Right atrium auricular region (tissue), 2 donors: ENCODE results near the gene ASIP. TPM values are rescaled to one million over a fixed set of nuclear protein-coding genes. Genes with fewer than 3 reads are reported as not detected.
"Not testable (repeated sequence)": the region's sequence is repeated elsewhere in the genome, so short reads cannot be mapped to it uniquely, and the experiment has no call there.

Source experiments
- DNase-seq: peaks from one replicate; pipeline ENCODE4 v3.0.0-alpha.2; 2019; ENCODE audit warnings: low spot score
- H3K27ac ChIP-seq, 2 donors: fragments of 200-600 bp; sonication (generic); 1 replicate in 1 of 2; 2 replicates in 1 of 2; pipeline ENCODE4 v1.5.1; 2016 to 2019
- H3K27me3 ChIP-seq, 2 donors: fragments of 200-600 bp; sonication (generic); one replicate each; pipeline versions ENCODE4 v1.5.1 to v1.6.0; 2017 to 2019
- H3K36me3 ChIP-seq: fragments of 200-600 bp; sonication (generic); one replicate; pipeline ENCODE4 v1.5.1; 2016
- H3K4me1 ChIP-seq, 2 donors: fragments of 200-600 bp; sonication (generic); one replicate each; pipeline versions ENCODE4 v1.5.1 to v1.6.0; 2017 to 2019
- H3K4me3 ChIP-seq, 2 donors: fragments of 200-600 bp; sonication (generic); 1 replicate in 1 of 2; 2 replicates in 1 of 2; pipeline ENCODE4 v1.5.1; 2017 to 2019; ENCODE audit warnings: mild to moderate bottlenecking in 1 of 2, moderate library complexity in 1 of 2
- H3K9me3 ChIP-seq, 2 donors: fragments of 200-600 bp; sonication (generic); one replicate each; pipeline ENCODE4 v1.5.1; 2019
- total RNA-seq, 2 donors: library from RNA; depleted of rRNA; stranded (reverse); fragments of >200 nt; gene quantifications; one replicate each; pipeline ENCODE4 v1.1.0, GENCODE V29; 2016
- TF ChIP-seq, protein P1 (sequence below), 2 donors: fragments of 200-600 bp; sonication (generic); IDR thresholded peaks; one replicate each; pipeline ENCODE4 v1.5.1; 2019; ENCODE audit warnings: antibody characterized with exemption in 2 of 2

Gene ASIP
- total RNA-seq, 2 donors from 2014 or later: 2.7 TPM; not detected in 1

DNA sequence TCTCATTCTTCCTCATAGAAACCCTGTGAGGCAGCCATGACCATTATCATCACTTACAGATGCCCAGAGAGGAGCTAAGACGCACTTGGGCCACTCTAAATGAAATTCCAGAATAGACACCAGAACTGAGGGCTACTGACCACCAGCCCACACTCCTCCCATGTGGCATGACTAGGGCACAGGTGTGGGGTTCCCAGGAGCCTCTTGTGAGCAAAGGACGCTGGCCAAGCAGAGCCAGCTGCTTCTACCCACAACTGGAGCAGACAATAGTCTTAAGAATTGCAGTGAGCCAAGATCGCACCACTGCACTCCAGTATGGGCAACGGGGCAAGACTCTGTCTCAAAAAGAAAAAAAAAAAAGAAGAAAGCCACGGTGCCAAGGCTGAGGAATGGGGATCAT lies 51.9 kb downstream of the ASIP start:
- peaks cover 39% of the 10 kb centered on the region for H3K36me3 ChIP-seq
- no peak overlapping the region for H3K4me3 ChIP-seq
- no peaks in the 10 kb centered on the region for H3K9me3 ChIP-seq
- no peak for DNase-seq
- no peak overlapping the region for H3K27ac ChIP-seq
- TF ChIP-seq, protein P1, sequence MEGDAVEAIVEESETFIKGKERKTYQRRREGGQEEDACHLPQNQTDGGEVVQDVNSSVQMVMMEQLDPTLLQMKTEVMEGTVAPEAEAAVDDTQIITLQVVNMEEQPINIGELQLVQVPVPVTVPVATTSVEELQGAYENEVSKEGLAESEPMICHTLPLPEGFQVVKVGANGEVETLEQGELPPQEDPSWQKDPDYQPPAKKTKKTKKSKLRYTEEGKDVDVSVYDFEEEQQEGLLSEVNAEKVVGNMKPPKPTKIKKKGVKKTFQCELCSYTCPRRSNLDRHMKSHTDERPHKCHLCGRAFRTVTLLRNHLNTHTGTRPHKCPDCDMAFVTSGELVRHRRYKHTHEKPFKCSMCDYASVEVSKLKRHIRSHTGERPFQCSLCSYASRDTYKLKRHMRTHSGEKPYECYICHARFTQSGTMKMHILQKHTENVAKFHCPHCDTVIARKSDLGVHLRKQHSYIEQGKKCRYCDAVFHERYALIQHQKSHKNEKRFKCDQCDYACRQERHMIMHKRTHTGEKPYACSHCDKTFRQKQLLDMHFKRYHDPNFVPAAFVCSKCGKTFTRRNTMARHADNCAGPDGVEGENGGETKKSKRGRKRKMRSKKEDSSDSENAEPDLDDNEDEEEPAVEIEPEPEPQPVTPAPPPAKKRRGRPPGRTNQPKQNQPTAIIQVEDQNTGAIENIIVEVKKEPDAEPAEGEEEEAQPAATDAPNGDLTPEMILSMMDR (IDR thresholded peaks at IDR 0.05): no peak
- H3K4me1 ChIP-seq: no peaks in the 10 kb centered on the region
- H3K27me3 ChIP-seq: no peaks in the 10 kb centered on the region

DNA sequence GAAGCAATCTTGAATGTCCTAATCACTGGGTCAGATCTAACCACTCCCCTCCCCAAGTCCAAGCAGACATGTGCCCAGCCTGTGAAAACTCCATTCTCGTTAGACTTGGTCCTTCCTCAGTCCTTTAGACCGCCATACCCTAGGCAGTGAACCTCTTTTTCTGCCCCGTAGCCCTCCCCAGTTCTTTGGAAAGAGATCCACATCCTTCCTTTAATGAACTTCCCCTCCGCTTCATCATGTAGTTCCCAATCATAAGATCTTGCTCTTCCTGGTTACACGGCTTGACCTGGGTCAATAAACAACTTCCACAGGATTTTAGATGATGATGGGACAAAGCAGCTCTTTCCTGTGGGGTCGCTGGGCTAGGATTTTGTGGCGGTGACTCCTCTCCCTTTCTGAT lies 52.4 kb downstream of the ASIP start:
- no peak for DNase-seq
- TF ChIP-seq, protein P1 (IDR thresholded peaks at IDR 0.05): no peak

DNA sequence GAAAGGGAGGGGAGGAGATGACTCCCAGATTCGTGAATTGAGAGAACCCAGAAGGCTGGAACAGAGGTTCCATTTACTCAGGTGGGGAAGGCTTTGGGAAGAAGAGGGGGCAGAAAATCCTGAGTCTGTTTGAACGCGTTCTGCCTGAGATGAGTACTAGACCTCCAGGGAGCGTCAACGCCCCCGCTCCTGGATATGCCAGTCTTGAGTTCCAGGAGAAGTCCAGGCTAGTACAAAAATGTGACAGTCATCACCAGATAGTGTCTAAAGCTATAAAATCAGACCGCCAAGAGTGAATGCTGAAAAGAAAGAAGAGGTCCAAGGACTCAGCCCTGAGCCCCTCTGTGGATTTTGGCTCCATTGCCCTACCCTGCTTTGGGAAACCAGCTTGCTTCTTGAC lies 53.3 kb downstream of the ASIP start:
- Histone ChIP-seq H3K36me3 (peaks cover 37% of the 10 kb centered on the region), H3K4me3 (no peak overlapping the region), H3K9me3 (no peaks in the 10 kb centered on the region), H3K4me1 (no peaks in the 10 kb centered on the region), H3K27me3 (no peaks in the 10 kb centered on the region), H3K27ac (no peak overlapping the region)
- TF ChIP-seq, protein P1 (IDR thresholded peaks at IDR 0.05): no peak
- no peak for DNase-seq

More for the DNA sequence above, 52.4 kb downstream of the ASIP start:
- Histone ChIP-seq H3K36me3 (peaks cover 37% of the 10 kb centered on the region), H3K27me3 (no peaks in the 10 kb centered on the region), H3K27ac (no peak overlapping the region), H3K9me3 (no peaks in the 10 kb centered on the region), H3K4me3 (no peak overlapping the region), H3K4me1 (no peaks in the 10 kb centered on the region)

DNA sequence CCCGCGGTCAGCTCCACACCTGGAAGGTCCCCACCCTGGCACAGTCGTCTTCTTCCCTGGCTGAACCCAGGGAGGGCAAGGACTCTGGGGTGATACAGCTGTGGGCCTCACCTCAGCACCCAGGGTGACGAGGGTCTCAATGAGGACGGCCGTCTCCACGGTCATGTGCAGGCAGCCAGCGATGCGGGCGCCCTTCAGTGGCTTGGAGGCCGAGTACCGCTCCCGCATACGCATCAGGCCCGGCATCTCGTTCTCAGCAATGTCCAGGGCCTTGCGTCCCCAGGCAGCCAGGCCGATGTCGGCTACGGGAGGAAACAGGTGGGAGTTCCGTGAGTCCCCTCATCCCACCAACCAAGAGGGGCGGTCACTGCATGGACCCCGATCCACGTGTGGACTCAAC lies 54.1 kb downstream of the ASIP start:
- peaks cover 0 to 4% of the 10 kb centered on the region in 2 donors for H3K4me1 ChIP-seq
- no peak for DNase-seq
- H3K27me3 ChIP-seq: no peaks in the 10 kb centered on the region
- H3K4me3 ChIP-seq: no peak overlapping the region
- H3K9me3 ChIP-seq: no peaks in the 10 kb centered on the region
- TF ChIP-seq, protein P1 (IDR thresholded peaks at IDR 0.05): no peak
- no peak overlapping the region for H3K27ac ChIP-seq
- H3K36me3 ChIP-seq: peaks cover 30% of the 10 kb centered on the region

DNA sequence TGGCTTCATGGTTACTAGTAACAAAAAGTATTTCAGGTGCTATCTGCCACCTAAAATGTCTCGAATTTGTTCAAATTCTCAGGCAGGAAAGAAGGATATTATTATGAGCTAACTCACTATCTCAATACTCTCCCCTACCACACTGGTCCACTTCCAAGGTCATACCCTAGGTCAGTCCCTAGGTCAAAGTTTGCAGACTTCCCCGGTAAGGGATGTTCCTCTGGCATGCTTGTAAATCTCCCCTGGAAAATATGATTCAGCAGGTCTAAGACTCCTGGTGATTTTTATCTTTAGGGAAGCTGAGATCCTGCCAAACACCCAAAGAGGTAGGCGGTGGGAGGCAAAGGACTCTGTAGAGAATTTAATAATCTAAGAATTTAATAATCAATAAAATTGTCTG lies 55.2 kb downstream of the ASIP start:
- no peak overlapping the region for H3K27ac ChIP-seq
- TF ChIP-seq, protein P1 (IDR thresholded peaks at IDR 0.05): no peak
- H3K27me3 ChIP-seq: no peaks in the 10 kb centered on the region
- H3K4me1 ChIP-seq: peaks cover 0 to 16% of the 10 kb centered on the region in 2 donors
- no peaks in the 10 kb centered on the region for H3K9me3 ChIP-seq
- DNase-seq: no peak
- peaks cover 18% of the 10 kb centered on the region for H3K36me3 ChIP-seq
- no peak overlapping the region for H3K4me3 ChIP-seq

DNA sequence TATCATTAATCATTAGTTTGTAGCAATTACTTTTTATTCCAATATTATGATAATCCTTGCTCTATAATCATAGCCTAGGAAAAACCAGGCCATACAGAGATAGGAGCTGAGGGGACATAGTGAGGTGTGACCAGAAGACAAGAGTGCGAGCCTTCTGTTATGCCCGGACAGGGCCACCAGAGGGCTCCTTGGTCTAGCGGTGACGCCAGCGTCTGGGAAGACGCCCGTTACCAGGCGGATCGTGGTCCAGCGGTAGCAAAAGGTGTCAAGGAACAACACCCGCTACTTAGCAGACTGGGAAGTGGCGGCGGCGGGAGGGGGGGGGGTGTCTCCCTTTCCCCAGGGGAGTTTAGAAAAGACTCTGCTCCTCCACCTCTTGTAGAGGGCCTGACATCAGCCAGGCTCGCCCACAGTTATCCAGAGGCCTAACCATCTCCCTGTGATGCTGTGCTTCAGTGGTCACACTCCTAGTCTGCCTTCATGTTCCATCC lies 57.1 kb downstream of the ASIP start:
- not testable (repeated sequence) for H3K27ac ChIP-seq, H3K4me3 ChIP-seq, H3K27me3 ChIP-seq, H3K9me3 ChIP-seq, H3K36me3 ChIP-seq, DNase-seq
- TF ChIP-seq, protein P1 (IDR thresholded peaks at IDR 0.05): peak in 1 of 2 donors; percentile 53
- H3K4me1 ChIP-seq: peaks cover 0 to 27% of the 10 kb centered on the region in 2 donors
